ENCODE measurements around the gene CSF2.
"Not testable (repeated sequence)": the region's sequence is repeated elsewhere in the genome, so short reads cannot be mapped to it uniquely, and the experiment has no call there.

DNA sequence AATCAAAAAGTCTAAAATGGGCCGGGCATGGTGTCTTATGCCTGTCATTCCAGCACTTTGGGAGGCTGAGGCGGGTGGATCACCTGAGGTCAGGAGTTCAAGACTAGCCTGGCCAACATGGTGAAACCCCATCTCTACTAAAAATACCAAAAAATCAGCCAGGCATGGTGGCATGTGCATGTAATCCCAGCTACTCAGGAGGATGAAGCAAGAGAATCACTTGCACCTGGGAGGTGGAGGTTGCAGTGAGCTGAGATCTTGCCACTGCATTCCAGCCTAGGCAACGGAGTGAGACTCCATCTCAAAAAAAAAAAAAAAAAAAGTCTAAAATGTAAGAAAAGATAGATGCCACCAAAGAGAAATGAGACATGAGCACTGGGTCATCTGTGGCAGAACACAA, 49.4 kb downstream of the CSF2 start:
- TF ChIP-seq, protein P1, sequence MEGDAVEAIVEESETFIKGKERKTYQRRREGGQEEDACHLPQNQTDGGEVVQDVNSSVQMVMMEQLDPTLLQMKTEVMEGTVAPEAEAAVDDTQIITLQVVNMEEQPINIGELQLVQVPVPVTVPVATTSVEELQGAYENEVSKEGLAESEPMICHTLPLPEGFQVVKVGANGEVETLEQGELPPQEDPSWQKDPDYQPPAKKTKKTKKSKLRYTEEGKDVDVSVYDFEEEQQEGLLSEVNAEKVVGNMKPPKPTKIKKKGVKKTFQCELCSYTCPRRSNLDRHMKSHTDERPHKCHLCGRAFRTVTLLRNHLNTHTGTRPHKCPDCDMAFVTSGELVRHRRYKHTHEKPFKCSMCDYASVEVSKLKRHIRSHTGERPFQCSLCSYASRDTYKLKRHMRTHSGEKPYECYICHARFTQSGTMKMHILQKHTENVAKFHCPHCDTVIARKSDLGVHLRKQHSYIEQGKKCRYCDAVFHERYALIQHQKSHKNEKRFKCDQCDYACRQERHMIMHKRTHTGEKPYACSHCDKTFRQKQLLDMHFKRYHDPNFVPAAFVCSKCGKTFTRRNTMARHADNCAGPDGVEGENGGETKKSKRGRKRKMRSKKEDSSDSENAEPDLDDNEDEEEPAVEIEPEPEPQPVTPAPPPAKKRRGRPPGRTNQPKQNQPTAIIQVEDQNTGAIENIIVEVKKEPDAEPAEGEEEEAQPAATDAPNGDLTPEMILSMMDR (conservative IDR thresholded peaks at IDR 0.05; ENCODE audit: low read length) = not testable (repeated sequence)
- not testable (repeated sequence) for TF ChIP-seq EZH2phosphoT487 (IDR thresholded peaks at IDR 0.05; ENCODE audit: borderline replicate concordance)
